Keratinocyte (primary cell): ENCODE results near the gene GOLGA2. TPM values are rescaled to one million over a fixed set of nuclear protein-coding genes. Genes with fewer than 3 reads are reported as not detected.

Experiments
- DNase-seq: peaks from one replicate; pipeline ENCODE4 v3.0.0-alpha.2; 2011; ENCODE audit warnings: low read depth, missing footprints, low spot score
- FAIRE-seq: peaks from 2 replicates; lab custom pipeline; 2011; peaks lifted over from hg19 to GRCh38; lab: Jason Lieb, UNC
- H2AFZ ChIP-seq: 2 replicates; pipeline ENCODE4 v1.6.0; 2012; ENCODE audit warnings: low read length, control low read depth, inconsistent platforms; ENCODE audit not compliant: control insufficient read depth
- H3K27ac ChIP-seq: 2 replicates; pipeline ENCODE4 v1.5.1; 2011; ENCODE audit warnings: low read length; ENCODE audit not compliant: control insufficient read depth, insufficient read depth
- H3K27me3 ChIP-seq: 3 replicates; pipeline ENCODE4 v1.6.0; 2011; ENCODE audit warnings: low read length; ENCODE audit not compliant: control insufficient read depth, insufficient read depth; ENCODE audit errors: extremely low read depth
- H3K36me3 ChIP-seq, 2 experiments: 2 replicates in 1 of 2; 3 replicates in 1 of 2; pipeline ENCODE4 v1.5.1; 2011; ENCODE audit warnings: low read length in 2 of 2, mild to moderate bottlenecking in 1 of 2; ENCODE audit not compliant: control insufficient read depth in 2 of 2, insufficient read depth in 2 of 2; ENCODE audit errors: extremely low read depth in 1 of 2
- H3K4me1 ChIP-seq: 3 replicates; pipeline ENCODE4 v1.5.1; 2011; ENCODE audit warnings: low read length; ENCODE audit not compliant: control insufficient read depth, insufficient read depth; ENCODE audit errors: extremely low read depth
- H3K4me2 ChIP-seq: 3 replicates; pipeline ENCODE4 v1.6.0; 2011; ENCODE audit warnings: low read depth, low read length; ENCODE audit not compliant: control insufficient read depth, insufficient read depth; ENCODE audit errors: extremely low read depth
- H3K4me3 ChIP-seq, 3 experiments: fragments of 200-600 bp in 1 of 3; sonication (generic) in 1 of 3; 2 replicates in 2 of 3; 3 replicates in 1 of 3; pipeline ENCODE4 v1.5.1; 2011 to 2016; ENCODE audit warnings: low read length in 3 of 3, mild to moderate bottlenecking in 3 of 3, control low read depth in 2 of 3, inconsistent platforms in 1 of 3, low read depth in 1 of 3, mixed read lengths in 1 of 3, mixed run types in 1 of 3, moderate library complexity in 1 of 3; ENCODE audit not compliant: control insufficient read depth in 2 of 3, insufficient read depth in 2 of 3; ENCODE audit errors: extremely low read depth in 1 of 3
- H3K79me2 ChIP-seq: 2 replicates; pipeline ENCODE4 v1.6.0; 2012; ENCODE audit warnings: low read length; ENCODE audit not compliant: control insufficient read depth, insufficient read depth
- H3K9ac ChIP-seq: 3 replicates; pipeline ENCODE4 v1.6.0; 2011; ENCODE audit warnings: low read length; ENCODE audit not compliant: control insufficient read depth, insufficient read depth; ENCODE audit errors: extremely low read depth
- H3K9me1 ChIP-seq: 3 replicates; pipeline ENCODE4 v1.6.0; 2011; ENCODE audit warnings: low read length; ENCODE audit not compliant: control insufficient read depth, insufficient read depth; ENCODE audit errors: extremely low read depth
- H3K9me3 ChIP-seq: 2 replicates; pipeline ENCODE4 v1.5.1; 2012; ENCODE audit warnings: low read depth, low read length; ENCODE audit not compliant: control insufficient read depth
- H4K20me1 ChIP-seq: 3 replicates; pipeline ENCODE4 v1.6.0; 2011; ENCODE audit warnings: low read length; ENCODE audit not compliant: control insufficient read depth, insufficient read depth; ENCODE audit errors: extremely low read depth
- EZH2 ChIP-seq: IDR thresholded peaks from one replicate; pipeline ENCODE4 v1.6.1; 2012; ENCODE audit warnings: inconsistent platforms, mild to moderate bottlenecking, low read length, moderate library complexity
- dilution Hi-C: fragments of 300-500 bp; cut with MboI; formaldehyde crosslinking; loops from one replicate; pipeline ENCODE4 v1.7.0; 2020; ENCODE audit warnings: low sequenced_read_pairs; ENCODE audit not compliant: extremely low pct_ligation_motif_present
- polyA plus RNA-seq, 5 experiments: library from polyadenylated mRNA; depleted of rRNA in 3 of 5; stranded (reverse) in 3 of 5; stranded (forward) in 1 of 5; unstranded in 1 of 5; fragments of >200 nt; gene quantifications; 1 replicate in 1 of 5; 2 replicates in 3 of 5; 3 replicates in 1 of 5; pipeline versions ENCODE4 v1.2.1 to v1.2.3, GENCODE V29; 2011 to 2012; ENCODE audit warnings: missing spikeins in 2 of 5, low read depth in 1 of 5, low replicate concordance in 1 of 5
- TF ChIP-seq, protein P1 (sequence below), 3 experiments: IDR thresholded peaks in 1 of 3; conservative IDR thresholded peaks in 1 of 3; optimal IDR thresholded peaks in 1 of 3; 2 replicates in 2 of 3; 3 replicates in 1 of 3; pipeline versions ENCODE3 to v1.5.1; 2011; ENCODE audit warnings: low read length in 3 of 3, mild to moderate bottlenecking in 3 of 3, moderate library complexity in 2 of 3, control low read depth in 1 of 3, inconsistent platforms in 1 of 3; ENCODE audit not compliant: insufficient read depth in 2 of 3; ENCODE audit errors: extremely low read depth in 1 of 3

Gene GOLGA2
- polyA plus RNA-seq, 1 donor (not counting 4 experiments of a cell fraction or from before 2014, with no cell fraction given), result 41.6 TPM

DNA sequence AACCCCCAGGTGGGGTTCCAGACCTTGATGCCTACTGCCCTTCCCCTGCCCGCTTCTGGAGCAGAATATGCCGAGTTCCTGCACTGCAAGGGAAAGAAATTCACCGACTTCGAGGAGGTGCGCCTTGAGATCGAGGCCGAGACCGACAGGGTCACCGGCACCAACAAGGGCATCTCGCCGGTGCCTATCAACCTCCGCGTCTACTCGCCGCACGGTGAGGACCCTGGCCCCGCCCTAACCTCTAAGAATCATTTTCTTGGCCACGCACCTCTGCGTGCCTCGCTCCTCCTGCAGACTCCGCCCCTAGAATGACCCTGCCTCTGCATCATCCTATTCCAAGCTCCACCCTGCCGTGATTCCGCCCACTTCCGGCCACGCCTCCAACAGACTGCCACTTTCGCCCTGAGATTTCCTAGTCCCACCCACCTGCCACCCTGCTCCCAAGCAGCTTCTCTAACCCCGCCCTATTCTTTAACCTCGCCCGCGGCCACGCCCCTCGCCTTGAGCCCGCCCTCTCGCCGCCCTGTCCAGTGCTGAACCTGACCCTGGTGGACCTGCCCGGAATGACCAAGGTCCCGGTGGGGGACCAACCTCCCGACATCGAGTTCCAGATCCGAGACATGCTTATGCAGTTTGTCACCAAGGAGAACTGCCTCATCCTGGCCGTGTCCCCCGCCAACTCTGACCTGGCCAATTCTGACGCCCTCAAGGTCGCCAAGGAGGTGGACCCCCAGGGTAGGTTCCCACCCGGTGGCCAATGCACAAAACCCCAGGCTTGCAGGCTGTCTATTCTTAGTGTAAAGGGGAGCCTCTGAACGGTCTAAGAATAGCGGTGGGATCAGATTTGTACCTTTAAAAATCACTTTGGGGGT is 57.1 kb downstream of the GOLGA2 start:
- Histone ChIP-seq H3K4me3 (peak overlapping the region; percentile 16 to 72 (median 58)), H2AFZ (peak overlapping the region; percentile 94), H3K27ac (peak overlapping the region; percentile 14), H3K4me2 (peak overlapping the region; percentile 92), H3K27me3 (peaks cover 3% of the 10 kb centered on the region), H3K9me3 (no peaks in the 10 kb centered on the region), H3K4me1 (peaks cover 10% of the 10 kb centered on the region), H3K36me3 (no peaks in the 10 kb centered on the region), H4K20me1 (no peaks in the 10 kb centered on the region), H3K9ac (peak overlapping the region; percentile 54), H3K9me1 (no peaks in the 10 kb centered on the region), H3K79me2 (no peaks in the 10 kb centered on the region)
- FAIRE-seq (peak; percentile 81), DNase-seq (peak; percentile 85)
- TF ChIP-seq EZH2, result no peak
- TF ChIP-seq, protein P1, sequence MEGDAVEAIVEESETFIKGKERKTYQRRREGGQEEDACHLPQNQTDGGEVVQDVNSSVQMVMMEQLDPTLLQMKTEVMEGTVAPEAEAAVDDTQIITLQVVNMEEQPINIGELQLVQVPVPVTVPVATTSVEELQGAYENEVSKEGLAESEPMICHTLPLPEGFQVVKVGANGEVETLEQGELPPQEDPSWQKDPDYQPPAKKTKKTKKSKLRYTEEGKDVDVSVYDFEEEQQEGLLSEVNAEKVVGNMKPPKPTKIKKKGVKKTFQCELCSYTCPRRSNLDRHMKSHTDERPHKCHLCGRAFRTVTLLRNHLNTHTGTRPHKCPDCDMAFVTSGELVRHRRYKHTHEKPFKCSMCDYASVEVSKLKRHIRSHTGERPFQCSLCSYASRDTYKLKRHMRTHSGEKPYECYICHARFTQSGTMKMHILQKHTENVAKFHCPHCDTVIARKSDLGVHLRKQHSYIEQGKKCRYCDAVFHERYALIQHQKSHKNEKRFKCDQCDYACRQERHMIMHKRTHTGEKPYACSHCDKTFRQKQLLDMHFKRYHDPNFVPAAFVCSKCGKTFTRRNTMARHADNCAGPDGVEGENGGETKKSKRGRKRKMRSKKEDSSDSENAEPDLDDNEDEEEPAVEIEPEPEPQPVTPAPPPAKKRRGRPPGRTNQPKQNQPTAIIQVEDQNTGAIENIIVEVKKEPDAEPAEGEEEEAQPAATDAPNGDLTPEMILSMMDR (optimal IDR thresholded peaks at IDR 0.05 in 1 of 3, IDR thresholded peaks at IDR 0.05 in 1 of 3, conservative IDR thresholded peaks at IDR 0.05 in 1 of 3; ENCODE audit: extremely low read depth in 1 of 3, insufficient read depth in 2 of 3, low read length in 3 of 3), result no peak
- dilution Hi-C loops, result no loop called here

DNA sequence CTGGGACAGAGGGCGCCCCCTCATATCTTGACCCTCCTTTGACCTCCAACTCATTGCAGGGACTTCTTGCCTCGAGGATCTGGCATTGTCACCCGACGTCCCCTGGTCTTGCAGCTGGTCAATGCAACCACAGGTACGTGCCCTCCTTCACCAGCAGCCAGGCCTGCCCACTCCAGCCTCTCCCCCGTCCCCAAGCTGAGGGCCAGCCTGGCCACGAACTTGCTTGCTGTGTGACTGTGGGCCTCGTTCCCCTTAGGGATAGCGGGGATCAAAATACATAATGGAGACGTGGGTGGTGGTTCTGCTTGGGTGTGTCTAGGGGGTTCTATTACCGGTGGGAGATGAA is 57.7 kb downstream of the GOLGA2 start:
- no peaks in the 10 kb centered on the region for H3K36me3 ChIP-seq
- H3K4me2 ChIP-seq, result peak overlapping the region; percentile 92
- dilution Hi-C loops, result no loop called here
- FAIRE-seq (no peak), DNase-seq (no peak)
- H3K27ac ChIP-seq, result no peak overlapping the region
- peak overlapping the region; percentile 16 to 72 (median 58) for H3K4me3 ChIP-seq
- H3K9ac ChIP-seq, result peak overlapping the region; percentile 54
- no peaks in the 10 kb centered on the region for H3K9me3 ChIP-seq
- H4K20me1 ChIP-seq, result no peaks in the 10 kb centered on the region
- peaks cover 10% of the 10 kb centered on the region for H3K4me1 ChIP-seq
- H3K27me3 ChIP-seq, result peaks cover 5% of the 10 kb centered on the region
- H2AFZ ChIP-seq, result peak overlapping the region; percentile 94
- no peaks in the 10 kb centered on the region for H3K79me2 ChIP-seq
- no peaks in the 10 kb centered on the region for H3K9me1 ChIP-seq
- no peak for TF ChIP-seq EZH2
- TF ChIP-seq, protein P1 (optimal IDR thresholded peaks at IDR 0.05 in 1 of 3, IDR thresholded peaks at IDR 0.05 in 1 of 3, conservative IDR thresholded peaks at IDR 0.05 in 1 of 3; ENCODE audit: extremely low read depth in 1 of 3, insufficient read depth in 2 of 3, low read length in 3 of 3), result no peak
